ENCODE data around the gene PBX2.
A peak's percentile ranks its signal among the peaks of the same experiment; 100 is the strongest.
"Not testable (repeated sequence)": the region's sequence is repeated elsewhere in the genome, so short reads cannot be mapped to it uniquely, and the experiment has no call there.

PBX2 gene

DNA sequence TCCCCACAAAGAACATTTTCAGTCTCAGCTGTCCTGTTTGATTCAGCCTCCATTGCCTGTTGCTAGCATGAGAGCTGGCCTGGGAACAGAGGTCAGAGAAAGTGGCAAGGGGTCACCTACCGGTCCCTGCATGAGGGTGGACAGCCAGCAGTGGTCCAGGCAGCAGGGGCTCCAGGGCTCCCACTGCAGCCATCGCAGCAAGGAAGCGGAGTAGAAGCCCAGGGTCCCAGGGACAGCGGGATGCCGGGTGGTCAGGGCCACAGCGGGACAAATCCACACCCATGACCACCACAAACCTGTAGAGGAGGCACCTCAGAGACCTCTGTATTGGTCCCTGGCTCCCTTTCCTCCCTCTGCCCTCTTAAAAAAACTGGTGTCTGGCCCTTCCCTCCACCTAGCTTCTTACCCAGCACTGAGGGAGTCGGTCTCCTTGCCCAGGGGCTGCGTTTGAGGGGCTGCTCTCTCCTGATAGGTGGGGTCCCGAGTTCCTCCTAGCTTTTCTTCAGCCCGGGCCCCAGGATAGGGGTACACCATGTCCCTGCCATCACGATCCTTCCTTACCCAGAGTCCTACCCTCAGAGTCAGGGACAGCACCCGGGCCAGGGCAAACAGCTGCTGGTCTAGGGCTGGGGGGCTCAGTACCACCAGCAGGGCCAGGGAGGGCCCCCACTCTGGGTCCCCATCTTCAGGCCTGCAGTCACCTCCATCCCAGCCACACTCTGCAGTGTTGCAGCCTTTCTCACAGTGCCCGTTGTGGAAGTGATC is 10.9 kb upstream of the PBX2 start:
- DNase-seq: no peak

DNA sequence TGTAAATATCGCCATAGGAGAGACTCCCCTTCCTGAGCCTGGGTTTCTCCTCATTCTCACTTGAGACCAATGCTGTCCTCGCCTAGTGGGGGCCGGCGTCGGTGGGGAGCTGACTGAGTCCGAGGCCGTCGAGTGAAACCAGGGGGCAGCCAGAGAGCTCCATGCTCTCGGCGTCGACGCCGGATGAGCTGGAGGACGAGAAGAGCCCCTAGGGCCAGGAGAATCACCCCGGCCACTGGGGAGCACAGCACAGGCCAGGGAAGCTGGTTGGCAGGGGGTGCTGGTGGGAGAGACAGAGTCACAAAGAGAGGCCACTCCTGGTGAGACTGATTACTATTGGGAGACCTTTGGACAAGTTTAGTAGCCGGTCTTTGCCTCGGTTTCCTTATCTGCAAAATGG is 8.9 kb upstream of the PBX2 start:
- DNase-seq: no peak

DNA sequence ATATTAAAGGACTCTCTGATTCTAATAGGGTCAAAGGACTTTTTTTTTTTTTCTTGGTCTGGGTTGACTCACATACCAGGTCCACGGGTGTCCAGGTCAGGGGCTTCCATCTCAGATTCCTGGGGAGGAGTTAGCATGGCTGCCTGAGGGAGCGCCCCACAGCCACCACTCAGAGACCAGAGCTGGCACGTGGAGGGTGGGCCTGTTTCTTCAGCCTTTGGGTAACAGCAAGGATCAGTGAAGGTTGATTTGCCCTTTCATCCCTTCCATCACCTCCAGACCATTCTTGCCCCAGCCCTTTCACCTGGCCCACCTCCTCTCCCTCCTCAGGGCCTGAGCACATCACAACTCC is 8.3 kb upstream of the PBX2 start:
- DNase-seq: no peak

DNA sequence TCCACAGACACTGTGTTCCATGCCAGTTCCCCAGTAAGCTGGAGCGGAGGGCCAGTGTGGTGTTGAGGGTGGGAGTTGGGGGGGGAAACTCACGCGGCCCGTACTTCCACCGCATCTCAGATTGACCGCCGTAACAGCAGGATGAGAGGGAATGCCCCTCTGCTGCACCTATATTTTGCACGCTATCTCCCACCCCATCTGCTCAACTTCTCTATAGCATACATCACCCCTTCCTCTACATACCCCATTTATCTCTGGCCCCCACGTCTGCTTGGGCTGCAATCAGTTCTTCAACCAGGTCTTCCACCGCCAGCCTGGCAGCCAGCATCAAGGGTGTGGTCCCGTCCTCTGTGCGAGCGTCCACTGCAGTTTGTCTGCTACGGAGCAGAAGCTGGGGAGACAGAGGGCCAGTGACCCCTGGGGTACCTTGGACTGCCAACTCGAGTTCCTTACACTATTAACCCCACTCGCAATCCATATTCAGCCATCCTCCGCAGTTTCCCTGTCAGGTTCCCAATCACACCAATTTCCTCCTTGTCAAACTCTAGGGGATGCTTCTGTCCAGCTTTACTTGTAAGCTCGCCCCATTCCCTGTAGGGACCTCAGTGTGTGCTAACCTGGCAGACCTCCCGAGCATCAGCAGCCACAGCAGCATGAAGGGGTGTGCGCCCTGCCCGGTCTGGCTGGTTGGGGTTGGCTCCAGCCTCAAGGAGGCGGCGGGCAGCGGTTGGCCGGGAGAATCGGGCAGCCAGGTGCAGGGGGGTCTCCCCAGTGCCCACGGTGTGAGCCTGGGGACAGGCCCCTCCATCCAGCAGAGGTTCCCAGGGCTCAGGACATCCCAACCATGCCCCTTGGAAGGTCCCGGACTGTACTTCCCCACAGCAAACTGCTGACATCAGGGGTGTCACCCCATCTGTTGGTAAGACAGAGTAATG is 6.9 kb upstream of the PBX2 start:
- DNase-seq: no peak

DNA sequence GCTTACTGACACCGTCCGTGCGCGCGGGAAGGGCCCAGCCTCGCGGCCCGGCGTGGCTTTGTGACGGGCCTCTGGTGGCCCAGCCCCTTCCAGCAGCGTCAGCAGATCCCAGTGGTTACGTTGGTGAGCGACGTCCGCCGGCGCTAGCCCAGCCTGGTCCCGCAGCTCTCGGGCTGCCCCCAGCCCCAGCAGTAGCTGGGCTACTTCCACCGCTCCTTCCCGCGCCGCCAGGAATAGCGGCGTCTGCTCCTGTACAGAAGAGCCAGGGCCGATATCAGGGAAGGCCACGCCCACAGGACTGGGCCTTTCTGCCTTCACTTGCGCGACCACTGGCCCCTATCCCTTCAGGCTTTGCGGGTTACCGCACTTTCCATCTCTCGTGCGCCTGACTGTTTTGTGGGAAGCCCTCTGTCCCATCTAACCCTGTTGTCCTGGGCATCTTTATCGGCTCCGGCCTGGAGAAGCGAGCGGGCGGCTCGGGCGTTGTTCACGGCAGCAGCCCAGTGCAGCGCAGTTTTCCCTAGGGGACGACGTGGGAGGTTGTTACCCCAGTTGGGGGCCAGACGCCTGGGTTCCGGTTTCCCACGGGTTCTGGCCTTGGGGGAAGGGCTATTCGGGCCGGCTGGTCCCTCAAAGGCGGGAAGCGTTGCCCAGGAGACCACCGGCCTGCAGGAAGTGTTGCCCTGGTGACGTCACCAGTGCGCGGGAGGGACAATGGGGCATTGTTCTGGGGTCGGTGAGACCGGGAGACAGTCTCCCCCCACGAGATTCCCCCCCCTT is 6.1 kb upstream of the PBX2 start:
- DNase-seq: no peak

DNA sequence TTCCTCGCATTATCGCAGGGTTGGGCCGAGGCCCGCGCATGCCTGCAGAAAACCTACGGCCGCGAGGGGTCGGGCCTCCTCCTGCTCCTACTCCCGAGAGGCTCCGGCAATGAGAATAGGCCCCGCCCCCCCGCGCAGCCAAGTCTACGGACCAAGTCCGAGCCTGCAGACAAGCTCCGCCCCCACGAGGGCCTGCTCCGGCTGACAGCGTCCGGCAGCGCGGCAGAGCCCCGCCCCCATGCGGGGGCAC is 5.6 kb upstream of the PBX2 start:
- DNase-seq: peak; percentile 95

DNA sequence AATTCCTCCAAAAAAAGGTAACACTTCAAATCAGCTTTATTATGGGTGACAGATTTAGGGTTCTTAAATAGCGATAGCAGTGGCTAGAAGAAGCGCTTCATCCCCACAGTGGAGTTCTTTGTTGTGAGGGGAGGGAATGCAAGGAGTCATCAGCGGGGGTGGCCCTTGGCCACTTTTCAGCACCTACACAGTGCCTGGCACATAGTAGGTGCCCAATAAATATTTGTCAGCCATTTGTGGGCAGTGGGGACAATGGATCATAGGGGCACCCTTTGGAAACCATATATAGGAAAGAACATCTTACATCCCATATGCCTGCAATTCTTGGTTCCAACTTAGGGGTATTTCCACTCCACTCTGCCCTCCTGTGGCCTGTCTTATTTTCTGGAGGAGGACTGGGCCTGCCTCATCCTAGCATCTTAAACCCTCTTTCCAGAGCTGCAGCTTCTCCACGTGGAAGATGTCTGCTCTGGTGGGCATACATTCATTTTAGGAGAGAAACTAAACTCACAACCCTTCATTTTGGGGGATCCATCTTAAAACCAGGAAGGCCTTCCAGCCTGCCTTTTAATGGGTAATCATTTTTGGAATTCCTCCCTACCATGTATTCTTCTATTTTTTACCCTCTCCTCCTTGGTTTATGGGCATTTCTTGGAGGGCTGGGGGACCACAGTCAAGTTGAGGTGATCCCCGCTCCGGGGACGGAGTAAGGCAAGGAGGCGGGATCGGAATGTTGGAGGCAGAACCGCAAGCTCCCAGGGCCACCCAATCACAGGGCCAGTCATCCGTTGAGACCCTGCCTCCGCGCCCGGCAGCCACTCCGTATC is 5.0 kb upstream of the PBX2 start:
- DNase-seq: no peak

DNA sequence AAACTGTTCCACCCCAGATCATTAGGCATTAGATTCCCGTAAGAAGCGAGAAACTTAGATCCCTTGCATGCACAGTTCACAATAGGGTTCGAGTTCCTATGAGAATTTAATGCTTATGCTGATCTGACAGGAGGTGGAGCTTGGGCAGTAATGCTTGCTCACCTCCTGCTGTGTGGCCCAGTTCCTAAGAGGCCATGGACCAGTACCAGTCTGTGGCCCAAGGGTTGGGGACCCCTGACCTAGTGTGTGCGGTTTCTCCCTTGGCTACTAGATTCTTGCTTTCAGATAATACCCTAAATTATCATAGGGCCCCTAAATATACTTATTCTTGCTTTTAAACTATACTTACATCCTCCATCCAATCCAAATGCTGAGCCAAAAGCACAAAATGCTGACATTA is 4.4 kb upstream of the PBX2 start:
- DNase-seq: no peak

DNA sequence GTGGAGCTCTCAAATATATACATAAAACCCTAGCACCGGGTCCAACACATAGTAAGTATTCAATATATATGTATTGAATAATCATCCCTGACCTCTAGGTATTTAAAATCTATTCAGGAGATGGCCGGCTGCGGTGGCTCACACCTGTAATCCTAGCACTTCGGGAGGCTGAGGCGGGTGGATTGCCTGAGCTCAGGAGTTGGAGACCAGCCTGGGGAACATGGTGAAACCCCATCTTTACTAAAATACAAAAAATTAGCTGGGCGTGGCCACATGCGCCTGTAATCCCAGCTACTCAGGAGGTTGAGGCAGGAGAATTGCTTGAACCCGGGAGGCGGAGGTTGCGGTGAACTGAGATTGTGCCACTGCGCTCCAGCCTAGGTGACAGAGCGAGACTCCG is 3.1 kb upstream of the PBX2 start:
- not testable (repeated sequence) for DNase-seq

DNA sequence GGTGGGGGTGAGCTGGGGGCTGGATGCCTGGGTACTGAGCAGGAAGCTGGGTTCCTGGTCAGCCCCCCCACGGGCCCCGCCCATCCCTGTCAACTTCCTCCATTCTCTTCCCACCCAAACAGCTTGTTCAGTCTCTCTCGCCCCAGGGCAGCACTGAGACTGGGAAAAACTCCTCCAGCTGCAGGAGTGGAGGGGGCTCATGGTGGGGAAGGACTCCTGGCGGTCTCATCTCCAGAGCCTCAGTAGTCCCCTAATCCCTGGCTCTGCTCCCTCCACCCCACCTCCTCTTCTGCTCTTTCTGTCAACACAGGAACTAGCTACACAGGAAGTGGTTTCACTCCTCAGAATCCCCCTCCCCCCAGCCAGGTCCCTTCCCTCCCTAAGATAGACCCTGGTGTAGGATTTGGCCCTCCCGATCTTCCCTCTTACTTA is 2.6 kb upstream of the PBX2 start, which contains the start of gene GPSM3:
TSS of gene GPSM3 (minus strand) at position 36 of the 432 bp plus-strand sequence. CDS start 130 bp downstream, outside the sequence.
- DNase-seq: no peak

DNA sequence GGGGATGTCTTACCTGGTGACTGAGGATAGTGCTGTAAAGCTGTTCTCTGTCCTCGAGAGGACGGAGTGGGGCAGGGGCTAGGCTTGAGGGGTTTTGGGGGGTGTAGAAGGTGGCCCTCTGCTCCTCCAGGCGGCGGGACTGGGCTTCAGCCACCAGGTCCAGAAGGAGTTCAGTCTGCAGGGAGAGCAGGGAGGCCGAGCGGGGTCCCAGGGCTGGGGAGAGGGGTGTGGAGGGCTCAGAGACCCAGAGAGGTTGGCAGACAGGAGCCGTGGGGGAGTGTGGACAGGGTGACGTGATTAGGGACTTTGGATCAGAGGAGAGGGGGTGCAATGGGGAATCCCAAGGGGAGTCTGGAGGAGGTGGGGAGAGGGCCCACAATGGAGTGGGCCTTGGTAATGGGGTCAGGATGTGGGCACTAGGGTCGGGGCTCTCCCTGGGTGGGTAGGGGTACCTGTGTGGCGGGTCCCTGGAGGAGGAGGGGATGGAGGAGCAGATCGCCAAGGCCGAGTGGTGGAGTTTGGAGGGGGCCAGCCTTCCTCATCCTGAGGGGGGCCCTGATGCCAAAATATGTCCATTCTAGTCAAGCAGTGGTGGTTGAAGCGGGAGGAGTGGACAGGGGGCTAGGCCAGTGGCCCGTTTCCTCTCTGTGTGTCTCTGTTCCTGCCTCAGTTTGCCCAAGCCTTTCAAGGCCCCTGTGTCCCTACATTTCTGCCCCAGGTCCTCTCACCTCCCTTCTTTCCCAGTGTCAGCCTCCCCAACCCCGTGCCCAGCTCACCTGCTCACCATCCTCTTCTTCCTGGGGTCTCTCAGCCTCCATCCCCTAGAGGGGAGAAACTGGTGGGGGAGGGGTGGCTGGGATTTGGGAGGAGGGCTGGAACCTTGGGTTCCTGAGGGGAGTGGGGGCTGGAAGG is 1.9 kb upstream of the PBX2 start:
- no peak for DNase-seq

DNA sequence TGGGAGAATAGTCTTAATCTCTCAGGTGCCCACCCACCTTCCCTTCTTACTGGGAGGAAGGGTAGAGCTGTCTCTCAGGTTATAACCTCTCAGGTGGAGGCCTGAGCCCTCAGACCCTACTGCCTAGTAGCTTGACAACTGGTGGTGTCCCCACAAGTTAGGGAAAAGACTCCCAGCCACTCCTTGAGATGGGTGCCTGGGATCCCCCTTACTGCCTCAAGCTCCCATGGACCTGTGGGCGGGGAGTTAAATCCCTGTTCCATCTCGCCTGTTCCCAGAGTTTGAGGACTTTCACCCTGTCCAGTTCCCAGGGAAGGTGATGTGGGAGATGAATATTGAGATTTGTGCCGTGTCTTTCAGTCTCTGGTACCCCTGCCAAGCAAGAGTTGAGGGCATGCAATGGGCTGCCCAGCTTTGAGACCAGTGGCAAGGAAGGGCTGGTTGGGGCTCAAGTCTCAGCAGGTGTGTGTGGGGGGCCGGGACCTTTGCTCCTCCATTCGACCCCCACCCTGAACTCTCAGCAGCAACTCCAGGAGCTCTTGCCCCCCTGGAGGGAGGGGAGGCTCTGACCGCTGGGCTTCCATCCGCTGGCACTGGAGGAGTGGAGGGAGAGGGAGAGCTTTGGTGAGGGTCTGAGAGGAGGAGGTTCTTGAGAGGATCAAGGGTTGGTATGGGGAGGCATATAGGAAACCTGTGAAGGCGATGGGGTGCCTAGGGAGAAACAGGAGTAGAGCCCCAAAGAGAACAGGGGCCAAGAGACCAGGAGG is 1.1 kb upstream of the PBX2 start:
- DNase-seq: no peak

DNA sequence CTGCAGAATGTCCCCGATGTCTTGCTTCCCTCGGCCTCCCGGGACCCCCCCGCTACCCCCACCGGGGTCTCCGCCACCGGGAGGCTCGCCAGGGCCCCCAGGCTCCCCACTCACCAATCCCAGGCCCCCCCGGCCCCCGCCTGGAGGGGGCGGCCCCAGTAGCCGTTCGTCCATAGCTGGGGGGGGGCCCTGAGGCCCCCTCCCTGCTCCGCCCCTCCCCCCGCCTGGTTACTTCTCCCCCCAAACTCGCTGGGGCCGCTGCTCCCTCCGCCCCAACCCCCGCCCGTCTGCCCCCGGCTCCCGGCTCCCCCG is 304 bp downstream of the PBX2 start:
- DNase-seq: no peak

DNA sequence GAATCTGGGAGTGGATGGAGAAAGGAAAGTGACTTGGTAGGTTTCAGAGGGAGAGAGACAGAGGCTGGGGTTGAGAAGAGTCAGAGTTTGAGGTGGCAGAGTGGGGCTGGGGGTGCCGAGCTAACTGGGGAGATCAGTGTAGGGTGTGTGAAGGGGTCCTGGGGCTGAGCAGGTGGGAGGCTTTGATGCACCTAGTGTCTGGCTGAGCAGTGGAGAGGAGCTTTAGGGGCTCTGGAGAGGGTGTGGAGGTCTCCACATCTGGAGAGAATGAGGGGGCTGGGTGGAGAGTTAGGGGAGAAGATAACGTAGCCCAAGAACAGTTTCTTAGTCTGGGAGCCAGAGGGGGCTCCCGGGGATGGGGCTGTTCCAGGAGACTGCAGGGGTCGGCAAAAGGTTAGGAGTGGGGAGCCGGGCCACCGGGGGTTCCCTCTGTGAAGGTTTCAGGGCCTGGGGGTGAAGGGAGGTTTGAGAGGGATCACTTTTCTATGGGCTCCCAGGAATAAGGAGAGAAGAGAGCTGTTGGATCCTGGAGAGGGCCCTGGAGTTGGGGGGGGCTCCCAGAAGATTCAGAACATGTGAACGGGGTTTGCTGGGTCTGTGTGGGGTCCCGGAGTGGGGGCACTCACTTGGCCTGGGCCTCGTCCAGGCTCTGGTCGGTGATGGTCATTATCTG is 797 bp downstream of the PBX2 start:
- DNase-seq: no peak

DNA sequence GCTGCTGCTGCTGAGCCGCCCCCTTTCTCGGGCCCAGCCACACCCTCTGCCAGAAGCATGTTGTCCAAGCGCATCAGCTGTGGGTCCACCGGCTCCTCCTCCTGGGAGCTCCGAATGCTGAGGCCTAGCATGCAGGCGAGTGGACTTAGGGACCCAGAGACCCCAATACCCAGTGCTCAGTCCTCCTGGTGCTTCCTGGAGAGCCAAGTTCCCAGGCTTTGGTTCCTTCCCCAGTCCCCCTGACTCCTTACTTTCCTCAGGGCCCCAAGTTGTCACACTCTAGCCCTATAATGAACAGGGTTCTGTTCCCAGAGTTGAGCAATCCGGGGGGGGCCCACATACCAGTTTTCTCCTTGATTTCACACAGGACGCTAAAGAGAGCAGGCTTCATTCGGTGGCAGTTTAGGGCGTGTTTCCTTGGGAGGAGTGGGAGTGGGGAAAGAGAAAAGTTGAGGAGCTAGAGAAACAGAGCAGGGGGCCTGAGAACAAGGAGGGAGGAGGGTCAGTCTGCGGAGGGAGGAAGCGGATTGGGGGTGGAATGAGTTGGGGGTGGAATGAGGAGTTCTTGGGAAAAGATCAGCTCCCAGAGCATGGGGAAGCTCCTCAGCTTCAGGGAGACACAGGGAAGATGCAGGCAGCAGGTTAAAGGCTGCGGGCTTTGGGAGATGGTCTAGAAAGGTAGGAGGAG is 1.5 kb downstream of the PBX2 start:
- no peak for DNase-seq

DNA sequence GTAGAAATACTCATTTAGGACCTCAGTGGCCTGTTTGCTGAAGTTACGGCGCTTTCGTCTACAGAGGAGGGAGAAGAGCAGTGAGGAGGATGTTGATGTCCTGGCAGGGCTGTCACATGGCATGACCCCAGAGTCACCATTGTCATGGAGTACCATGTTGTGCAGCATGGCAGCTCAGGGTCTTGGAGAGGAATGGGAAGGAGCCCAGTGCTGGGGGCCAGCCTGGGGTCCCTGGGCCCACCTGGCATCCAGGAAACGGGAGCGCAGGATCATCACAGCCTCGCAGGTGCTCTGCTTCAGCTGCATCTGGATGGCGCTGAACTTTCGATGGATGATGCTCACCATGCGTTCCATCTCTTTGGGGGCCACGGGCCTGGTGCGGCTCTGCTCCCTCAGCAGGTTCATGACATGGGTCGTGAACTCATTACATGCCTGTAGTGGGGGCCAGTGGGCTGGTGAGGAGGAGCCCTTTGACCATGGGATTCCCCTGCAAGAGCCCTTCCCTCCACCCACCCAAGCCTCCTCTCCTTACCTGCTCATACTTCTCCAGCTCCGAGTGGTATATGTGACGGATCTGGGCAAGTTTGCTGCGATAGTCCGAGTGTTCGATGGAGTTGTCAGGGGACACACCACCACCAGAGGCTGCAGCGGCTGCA is 2.1 kb downstream of the PBX2 start:
- not testable (repeated sequence) for DNase-seq

DNA sequence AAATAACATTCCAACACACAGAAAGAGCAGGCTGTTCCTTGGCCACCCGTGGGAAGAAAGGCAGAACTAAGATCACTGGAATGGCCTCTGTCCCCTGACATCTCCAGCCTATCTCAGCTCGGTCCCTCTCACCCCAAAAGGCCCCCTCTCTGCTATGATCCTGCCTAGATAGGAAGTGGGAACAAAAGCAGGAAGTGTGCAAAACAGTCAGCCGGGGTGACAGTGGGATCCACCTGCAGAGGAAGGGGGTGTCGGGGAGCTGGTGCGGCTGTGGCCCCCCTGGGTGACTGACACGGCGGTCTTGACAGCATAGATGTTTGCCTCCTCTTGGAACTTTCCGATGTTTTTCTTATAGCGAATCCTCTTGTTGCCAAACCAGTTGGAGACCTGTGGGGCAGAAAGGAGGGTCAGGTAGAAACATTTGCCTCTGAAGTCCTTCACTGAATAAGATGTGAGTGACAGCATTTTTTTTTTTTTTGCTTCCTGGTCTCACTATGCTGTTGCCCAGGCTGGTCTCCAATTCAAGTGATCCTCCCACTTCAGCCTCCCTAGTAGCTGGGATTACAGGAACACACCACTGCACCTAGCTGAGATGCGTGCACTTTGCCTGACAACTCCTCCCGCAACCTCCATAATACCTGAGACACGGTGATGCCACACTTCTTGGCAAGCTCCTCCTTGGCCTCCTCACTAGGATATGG is 2.8 kb downstream of the PBX2 start:
- DNase-seq: no peak

DNA sequence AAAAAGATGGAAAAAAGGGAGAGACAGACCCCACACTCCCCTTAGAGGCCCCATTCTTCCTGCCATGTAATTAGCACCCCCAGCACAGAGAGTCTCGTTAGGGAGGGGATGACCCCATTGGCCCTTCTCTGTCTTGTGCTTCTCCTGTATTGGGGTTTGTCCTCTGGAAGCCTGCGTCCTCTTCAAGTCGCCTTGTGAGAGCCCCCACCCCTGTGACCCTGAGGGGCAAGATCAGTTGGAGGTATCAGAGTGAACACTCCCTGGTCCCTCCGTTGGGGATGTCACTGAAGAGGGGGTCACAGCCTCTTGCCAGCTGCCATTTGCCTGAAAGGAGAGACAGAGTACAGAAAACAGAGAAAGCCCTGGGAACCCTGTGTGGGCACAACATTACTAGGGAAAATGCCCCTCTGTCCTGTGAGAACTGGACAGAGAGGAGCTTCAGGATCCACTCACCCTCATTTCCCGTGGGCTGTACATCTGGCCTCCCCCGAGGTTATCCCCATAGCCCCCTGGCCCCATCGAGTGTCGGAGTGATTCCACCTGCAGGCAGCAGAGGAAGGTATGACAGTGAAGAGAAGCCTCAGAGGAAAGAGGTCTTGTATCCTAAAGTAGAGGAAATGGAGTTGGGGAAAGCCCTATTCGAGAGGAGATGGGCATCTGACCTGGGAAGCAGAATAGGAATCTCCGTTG is 3.7 kb downstream of the PBX2 start:
- DNase-seq: not testable (repeated sequence)
